Activated CD8-positive, alpha-beta memory T cell treated with anti-CD3 and anti-CD28 coated beads for 4 hours (primary cell): ENCODE results near the gene TNFRSF19.

ENCODE experiments used
- DNase-seq, 2 donors: peaks; one replicate each; pipeline ENCODE4 v3.0.0-alpha.2; 2020; ENCODE audit warnings: low read depth in 2 of 2

Gene TNFRSF19

DNA sequence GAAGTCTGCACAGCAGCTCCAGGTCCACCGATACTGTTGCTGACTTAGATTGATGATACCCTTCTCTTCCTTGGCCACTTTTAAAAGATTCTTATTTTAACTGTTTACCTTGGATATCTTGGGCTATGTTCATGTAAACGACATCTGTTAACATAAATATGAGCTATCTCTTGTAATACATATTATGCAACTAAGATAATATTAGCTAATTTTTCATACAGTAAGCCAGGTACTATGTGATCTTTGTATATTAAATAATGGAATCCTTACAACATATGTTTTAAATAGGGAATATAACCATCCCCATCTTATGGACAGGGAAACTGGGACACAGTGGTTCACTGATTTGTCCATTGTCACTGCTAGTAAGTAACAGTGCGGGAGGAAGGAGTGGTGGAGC, 37.9 kb downstream of the TNFRSF19 start:
- DNase-seq = no peak

DNA sequence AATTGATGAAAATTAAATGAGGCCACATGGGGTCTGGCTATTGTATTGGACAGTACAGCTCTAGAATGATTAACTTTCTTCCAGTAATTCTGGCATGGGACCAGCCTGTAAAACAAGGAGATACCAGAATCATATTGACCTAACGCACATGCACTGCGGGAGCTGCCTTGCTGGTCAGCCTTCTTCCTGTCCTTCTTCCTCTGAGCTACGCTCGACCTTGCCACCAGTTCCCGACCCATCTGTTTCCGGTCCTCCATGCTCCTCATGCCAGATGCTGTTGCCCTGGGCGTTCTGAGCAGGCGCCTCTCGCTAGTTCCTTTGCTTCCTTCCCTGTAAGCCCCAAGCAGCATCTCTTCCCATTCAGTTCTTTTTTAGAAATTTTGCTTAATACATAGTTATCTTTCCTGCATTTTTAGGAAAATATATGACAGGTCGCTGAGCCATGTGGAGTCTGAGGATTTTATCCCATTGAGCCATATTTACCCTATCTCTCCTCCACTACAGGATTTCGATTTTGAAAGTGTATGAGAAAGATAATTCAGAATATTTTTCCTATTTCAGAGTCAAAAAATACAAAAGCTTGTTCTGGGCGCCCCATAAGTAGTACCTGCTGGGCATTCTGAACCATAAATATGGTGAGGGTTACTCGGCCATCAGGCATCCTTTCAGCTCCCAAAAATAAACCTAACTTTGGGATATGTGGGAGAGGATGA, 38.6 kb downstream of the TNFRSF19 start:
- DNase-seq = no peak

DNA sequence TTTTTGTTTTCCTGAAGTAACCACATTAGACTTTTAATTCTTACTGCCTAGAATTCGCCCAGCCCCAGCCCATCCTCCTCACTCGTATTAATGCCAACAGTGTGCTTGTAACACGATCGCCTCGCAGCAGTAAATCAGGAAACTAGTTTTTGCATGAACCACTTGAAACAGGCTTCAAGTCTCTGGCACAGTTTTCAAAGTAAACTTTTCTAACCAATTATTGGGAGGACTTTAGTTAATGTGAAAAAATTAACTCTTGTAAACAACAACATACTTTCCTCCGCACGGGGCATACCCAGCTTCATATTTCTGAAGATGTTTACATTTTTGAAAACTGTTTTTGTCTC, 39.2 kb downstream of the TNFRSF19 start:
- DNase-seq = no peak

DNA sequence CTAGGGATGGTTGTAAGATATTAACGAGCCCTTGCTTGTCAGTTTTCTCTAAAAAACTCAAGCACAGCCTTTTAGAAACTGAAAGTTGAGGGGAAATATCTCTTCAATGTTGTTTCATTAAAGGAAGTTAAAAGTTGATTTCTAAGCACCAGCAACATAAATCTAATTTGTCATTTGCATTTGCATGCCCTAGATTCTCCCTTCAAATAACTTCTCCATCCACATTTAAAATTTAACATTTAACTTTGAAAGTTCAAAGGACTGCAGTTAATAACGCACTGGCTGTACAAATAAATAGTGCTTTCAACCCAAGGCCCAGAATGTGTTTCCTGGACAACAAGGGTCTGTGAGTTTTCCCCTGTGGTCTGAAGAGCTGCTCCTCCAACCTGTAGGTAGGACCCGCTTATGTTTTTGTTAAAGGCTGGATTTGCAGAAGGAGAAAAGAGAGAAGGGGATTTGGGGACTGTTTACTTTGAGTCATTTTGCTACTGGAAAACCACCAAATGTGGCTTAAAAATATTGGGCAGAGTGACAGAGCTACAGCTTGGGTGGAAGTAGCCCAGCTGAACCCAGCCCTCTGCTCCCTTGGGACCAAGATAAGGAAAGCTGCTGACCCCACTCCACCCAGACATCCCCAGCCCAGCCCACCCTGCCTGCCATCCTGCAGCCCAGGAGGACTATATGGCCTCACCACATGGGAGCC, 39.8 kb downstream of the TNFRSF19 start:
- DNase-seq = no peak

DNA sequence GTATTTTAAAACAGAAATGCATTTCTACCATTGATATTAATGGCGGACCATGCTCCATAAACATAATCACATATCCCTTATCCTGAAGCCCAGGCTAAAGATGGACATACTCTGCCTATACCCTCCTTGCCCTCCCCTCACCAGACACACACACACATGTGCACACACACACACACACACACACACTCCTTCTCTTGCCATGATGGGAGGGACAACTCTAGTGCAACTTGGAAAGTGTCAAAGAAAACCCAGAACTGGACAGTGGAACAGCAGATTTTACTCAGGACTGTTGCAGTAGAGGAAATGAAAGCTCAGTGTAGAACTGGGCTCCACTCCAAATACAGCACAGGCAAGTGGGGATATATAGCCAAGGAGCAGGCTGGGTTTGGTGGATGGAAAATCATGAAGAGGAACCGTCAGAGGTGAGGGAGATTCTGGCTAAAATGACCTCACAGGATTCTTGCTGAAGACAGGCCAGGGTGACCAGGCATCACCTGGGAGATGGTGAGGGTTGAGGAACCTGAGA, 40.8 kb downstream of the TNFRSF19 start:
- no peak for DNase-seq

DNA sequence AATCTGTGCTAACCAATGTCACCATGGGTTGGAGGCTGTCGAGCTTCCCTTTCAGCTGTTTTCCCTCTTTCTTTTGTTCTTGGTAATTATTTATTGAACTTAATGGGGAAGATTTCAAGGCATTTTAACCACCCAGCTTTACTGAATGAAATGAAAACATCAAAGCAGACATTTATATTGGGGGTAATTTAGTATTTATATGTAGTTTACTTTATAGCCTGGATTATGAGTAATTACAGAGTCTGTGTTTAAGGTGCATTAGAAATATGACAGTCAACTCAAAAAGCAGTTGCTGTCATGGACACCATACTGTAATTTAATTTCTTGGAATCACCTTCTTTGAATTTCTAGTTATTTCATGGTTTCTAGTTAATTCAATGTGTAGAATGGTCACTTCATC, 42.0 kb downstream of the TNFRSF19 start:
- no peak for DNase-seq

DNA sequence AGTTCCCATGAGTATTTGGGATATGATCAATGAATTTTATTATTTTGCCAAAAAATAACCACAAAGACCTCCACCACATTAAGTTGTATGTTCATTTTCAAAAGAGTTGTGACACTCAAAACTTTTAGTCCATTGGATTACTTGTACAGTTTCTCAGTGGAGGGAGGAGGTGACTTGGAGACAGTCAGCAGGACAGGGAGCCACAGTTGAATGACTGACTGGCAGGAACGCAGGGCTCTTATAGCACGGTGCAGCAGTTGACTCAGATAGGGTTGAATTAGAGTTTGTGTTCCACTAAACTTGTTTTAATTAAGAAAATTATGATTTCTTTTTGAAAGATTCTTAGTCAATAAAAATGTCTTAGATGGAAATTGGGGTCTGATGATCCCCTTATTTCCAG, 42.5 kb downstream of the TNFRSF19 start:
- no peak for DNase-seq

DNA sequence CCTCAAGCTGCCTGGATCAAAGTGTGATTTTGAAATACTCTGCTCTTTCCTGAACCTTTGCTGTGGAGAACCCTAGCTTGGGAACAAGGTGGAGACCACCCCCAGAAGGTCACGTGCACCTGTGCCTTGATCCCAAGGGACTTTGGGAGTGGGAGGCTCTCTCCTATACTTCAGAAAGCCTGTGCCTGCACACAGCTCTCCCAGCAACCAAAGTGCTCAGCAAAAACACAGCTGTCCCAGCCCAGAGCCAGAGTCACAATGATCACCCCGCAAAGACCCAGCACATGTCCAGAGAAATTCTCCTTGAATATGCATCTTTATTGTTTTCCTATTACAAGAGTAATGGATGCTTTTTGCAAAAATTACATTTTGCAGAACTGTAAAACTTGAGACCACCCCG, 43.4 kb downstream of the TNFRSF19 start:
- DNase-seq = no peak

DNA sequence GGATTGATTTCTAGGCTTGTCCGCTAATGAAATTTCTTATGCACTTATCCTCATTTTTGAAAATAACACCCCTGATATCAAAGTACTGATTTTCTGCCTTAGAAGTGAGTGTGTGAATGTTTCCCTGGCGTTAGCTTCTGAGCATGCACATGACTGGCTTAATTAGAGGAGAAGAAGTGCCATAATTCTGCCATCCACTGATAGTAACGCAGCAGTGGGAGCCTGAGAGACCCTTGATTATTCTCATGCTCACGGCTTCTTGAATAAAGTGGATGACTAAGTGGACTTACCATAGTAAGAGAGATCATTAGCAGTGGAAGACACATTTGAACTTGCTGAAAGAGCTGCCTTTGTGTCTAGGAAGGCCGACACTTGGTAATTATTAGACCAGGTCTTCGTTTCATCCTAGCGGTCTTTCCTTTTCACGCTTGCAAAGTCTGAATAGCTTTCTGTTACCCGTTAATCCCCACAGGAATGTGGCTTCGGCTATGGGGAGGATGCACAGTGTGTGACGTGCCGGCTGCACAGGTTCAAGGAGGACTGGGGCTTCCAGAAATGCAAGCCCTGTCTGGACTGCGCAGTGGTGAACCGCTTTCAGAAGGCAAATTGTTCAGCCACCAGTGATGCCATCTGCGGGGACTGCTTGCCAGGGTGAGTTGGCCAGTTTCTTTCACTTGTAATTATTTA, 45.3 kb downstream of the TNFRSF19 start:
- DNase-seq = no peak

DNA sequence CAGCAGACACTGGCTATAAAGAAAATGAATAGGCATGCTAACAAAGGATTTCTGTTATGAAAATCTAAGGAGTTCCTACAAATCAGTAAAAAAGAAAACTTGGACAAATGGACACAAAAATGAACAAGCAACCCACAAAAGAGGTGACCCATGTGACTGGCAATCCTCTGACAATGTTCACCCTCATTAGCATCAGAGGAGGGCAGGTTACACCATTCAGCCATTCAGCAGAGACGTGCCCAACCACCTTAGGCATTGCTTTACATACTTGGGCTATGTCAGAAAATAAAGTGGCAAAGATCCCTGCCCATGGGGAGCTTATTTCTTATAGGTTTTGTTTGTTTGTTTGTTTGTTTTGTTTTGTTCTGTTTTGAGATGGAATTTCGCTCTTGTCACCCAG, 46.0 kb downstream of the TNFRSF19 start:
- no peak for DNase-seq

DNA sequence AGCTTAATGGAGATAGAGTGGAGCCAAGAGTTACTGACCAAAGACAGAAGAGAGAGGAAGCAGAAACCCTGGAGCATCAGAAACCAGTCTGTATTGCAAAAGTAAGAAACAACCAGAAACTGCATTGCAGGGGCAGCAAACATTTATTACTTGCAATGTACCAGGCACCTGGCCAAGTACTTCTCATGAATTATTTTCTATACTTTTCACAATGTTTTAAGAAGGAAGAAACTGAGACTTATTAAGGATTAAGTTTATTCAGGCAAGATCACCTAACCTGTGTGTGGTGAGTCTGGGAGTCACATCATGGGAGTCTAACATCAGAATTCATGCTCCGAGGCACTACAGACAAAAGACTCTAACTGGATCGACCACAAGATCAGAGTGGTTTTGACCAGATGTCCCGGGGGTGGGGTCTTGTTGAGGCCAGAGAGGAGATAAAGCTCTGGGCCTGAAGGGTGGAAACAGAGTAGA, 47.4 kb downstream of the TNFRSF19 start:
- DNase-seq = no peak

DNA sequence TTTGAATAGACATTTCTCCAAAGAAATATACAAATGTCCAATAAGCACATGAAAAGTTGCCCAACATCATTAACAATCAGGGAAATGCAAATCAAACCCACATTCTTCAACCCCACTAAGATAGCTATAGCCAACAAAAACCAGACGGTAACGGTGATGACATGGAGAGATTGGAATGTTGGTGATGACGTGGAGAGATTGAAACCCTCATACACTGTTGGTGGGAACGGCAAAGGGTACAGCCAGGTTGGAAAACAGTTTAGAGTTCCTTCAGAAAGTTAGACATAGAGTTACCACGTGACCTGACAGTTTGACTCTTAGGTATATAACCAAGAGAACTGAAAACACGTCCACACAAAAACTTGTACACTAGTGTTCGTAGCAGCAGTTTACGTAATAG, 48.1 kb downstream of the TNFRSF19 start:
- no peak for DNase-seq

DNA sequence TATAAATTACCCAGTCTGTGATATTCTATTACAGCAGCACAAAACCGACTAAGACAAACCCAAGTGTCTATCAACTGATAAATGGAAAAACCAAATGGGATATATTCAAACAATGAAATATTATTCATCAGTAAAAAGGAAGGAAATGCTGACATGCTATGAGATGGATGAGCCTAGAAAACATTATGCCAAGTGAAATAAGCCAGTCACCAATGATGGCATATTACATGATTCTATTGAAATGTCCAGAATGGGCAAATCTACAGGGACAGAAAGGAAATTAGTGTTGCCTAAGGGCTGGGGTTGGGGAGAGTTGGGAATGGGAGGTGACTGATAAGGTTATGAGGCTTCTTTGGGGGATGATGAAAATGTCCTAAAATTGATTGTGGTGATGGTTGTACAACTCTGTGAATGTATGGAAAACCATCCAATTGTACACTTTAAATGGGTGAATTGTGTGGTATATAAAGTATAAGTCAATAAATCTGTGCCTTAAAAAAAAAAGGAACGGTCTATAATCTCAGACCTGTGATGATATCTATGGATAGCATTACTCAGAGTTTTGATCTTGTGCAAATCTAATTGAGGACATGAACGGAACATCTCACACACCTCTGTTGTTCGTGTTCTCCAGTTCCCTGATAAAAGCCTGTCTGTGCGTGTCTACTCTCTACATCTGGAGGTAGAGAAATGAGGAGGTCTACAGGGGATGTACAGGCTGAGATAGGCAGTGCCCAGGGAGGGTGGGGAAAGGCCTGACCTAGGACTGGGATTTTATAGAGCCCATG, 49.0 kb downstream of the TNFRSF19 start:
- DNase-seq = no peak

DNA sequence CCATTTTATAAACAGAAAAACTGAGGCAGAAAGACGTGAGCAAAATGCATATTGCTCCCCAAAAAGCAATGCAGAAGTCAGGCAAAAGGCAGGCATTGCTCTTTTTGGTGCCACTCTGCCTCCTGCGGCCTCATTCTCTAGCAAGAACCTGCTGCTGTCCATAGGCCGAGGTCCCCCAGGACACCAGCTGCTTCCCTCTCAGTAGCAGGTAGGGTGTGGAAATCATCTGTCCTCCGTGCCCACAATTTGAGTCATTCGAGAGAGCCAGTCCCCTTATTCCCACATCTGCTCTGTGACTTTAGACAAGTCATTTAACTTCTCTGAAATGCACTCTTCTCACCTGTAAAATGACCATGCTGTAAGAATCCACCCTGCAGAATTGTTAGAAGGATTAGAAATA, 50.0 kb downstream of the TNFRSF19 start:
- no peak for DNase-seq

DNA sequence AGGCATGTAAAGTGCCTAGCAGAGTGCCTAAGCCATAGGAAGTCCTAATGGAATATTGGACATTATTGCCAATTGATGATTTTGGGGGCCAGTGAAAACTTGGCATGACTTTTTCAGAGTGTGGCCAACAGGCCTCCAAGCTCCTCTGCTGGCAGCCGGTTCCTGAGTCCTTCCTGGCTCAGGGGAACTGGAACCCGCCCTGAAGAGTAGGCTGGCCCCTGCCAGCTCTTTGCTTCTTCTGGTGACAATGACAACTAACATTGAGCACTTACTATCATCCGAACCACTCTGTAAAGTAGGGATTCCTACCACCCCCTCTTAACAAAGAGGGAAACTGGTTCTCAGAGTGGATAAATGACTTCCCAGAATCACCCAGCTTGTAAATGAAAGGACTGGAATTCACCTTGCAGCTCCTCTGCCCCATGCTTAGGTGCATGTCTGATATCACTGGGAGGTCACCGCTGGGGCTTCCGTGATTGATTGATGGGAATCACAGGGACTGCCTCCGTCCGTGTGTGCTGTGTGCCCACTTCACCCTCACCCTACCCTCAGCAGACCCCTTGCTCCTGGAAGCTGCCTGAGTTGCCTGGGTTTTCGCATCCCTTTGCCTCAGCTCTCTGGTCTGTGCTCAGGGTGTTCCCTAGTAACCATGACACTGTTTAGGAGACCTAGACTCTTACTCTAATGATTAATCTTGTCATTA, 50.6 kb downstream of the TNFRSF19 start:
- DNase-seq = no peak

DNA sequence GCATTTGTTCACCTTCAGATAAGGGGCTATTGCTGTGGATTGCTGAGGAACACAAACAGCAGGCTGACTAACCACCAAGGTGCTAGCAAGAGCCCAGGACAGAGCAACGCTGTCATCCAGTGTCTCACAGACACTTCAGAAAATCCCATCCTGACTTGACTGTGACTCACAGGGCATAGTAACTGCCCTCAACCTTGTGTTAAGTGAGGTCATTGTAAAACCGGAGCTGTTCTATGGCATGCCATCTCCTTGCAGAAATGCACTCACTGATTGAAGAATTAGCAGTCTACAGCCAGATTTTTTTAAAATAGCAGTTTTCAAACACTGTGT, 51.1 kb downstream of the TNFRSF19 start:
- DNase-seq = no peak

DNA sequence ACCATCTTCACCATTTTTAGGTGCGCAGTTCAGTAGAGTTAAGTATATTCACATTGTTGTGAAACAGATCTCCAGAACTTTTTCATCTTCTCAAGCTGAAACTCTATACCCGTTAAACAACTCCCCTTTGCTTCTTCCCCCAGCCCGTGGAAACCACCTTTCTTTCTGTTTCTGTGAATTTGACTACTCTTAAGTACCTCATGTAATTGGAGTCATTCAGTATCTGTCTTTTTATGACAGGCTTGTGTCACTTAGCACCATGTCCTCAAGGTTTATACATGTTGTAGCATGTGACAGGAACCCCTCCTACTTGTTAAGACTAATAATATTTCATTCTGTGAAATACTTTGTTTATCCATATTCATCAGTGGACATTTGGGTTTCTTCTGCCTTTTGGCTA, 52.8 kb downstream of the TNFRSF19 start:
- no peak for DNase-seq

DNA sequence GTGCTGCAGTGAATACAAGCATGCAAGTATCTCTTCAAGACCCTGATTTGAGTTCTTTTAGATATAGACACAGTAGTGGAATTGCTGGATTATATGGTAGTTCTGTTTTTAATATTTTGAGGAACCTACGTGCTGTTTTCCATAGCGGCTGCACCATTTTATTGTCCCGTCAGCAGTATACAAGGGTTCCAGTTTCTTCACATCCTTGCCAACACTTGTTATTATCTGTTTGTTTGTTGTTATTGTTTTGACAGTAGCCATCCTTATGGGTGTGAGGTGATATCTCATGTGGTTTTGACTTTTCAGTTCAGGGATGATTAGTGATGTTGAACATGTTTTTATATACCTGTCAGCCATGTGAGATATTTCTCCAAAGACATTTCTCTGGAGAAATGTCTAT, 53.2 kb downstream of the TNFRSF19 start:
- DNase-seq = no peak

DNA sequence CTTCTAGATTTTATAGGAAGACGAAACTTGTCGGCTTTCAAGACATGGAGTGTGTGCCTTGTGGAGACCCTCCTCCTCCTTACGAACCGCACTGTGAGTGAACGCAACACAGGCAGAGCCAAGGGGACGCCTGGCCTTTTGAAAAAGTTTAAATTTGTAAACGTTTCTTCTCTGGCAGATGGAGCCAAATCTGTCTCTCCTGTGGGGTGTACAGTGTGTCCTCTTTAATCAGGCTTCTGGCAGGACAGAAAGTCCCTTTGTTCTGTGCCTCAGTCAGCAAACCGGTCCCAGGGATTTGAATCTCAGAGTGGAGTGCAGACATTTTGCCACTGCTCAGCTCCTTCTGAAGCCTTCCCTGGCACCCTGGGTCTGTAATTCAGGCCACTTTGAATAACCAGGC, 56.5 kb downstream of the TNFRSF19 start:
- no peak for DNase-seq

DNA sequence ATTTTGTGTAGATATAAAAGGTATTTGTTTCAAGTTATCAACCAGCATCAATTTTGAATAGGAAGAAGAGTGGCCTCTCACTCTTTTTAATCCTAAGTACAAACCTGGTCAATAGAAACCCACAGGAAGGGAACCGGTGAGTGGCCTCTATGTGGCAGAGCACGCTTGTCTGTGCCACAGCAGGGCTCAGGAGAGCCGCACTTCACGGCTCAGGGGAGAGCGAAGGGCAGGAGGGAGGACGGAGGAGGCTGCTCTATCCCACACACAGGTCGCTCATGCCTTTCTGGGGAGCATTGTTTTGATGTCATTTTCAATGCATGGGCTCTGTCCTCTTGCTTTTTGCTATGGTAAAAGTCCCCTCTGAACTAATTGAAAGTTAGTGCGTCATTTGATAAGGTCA, 57.2 kb downstream of the TNFRSF19 start:
- DNase-seq = no peak

DNA sequence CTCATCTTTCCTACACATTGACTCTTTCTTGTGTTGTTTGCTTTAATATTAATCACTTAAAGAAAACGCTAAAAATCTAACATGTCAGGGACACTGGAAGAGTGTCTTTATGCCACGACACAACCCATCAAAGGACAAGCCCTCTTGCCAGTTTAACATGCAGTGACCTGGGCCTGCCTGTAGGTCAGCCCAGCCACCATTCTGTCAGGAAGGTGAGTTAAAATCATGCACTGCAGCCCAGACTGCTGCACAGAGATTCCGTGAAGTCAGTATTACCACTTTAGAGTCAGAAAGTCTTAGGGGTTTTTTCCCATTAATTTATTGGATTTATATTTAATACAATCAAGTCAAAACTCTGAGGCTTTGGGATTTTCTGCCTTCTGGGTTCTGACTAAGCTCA, 58.0 kb downstream of the TNFRSF19 start:
- DNase-seq = no peak
